Esophagus squamous epithelium (tissue), 4 donors: ENCODE measurements around the gene CCM2L.

Source experiments
- CTCF ChIP-seq, 6 experiments: fragments of 450-650 bp in 4 of 6; fragments of 200-600 bp in 2 of 6; sonication (generic) in 2 of 6; IDR thresholded peaks; one replicate each; pipeline ENCODE4 v1.5.1; 2016 to 2019; ENCODE audit warnings: antibody characterized with exemption in 6 of 6, mild to moderate bottlenecking in 4 of 6, moderate library complexity in 4 of 6
- POLR2A ChIP-seq, 4 donors: fragments of 450-650 bp; IDR thresholded peaks; one replicate each; pipeline ENCODE4 v1.6.1; 2017; ENCODE audit warnings: antibody characterized with exemption in 4 of 4, mild to moderate bottlenecking in 4 of 4, moderate library complexity in 3 of 4

- no peak for TF ChIP-seq CTCF (IDR thresholded peaks at IDR 0.05)
- TF ChIP-seq POLR2A (IDR thresholded peaks at IDR 0.05), result no peak
Measured at GRCh38 chr20:32028647-32029372, 18.6 kb downstream of the CCM2L start.
